ENCODE measurements around the gene RTN4R. TPM values are rescaled to one million over a fixed set of nuclear protein-coding genes. Genes with fewer than 3 reads are reported as not detected.

The RTN4R gene
- total RNA-seq, 1 experiment from 2014 or later: 11.1 TPM

DNA sequence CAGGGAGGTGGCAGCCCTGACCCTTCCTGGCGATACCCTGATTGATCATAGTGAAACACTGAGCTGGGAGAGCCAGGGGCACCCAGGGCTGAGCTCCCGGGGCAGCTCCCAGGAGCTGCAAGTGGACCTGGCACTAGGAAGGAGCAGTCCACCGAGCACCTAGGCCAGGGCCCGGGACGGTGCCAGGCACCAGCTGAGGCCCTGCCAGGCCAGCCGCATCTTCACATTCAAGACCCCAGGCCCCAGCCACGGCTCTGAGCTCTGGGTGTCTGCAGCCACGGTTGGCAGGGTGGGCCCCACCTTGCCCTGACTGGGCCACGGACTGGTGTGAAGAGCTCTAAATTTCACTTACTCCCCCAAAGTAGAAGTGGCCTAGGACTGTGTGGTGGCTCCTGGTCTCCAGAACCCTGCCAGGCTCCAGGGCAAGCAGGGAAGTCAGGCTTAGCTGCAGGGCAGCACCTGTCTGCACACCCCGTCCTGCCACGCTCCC lies 58.3 kb downstream of the RTN4R start:
- TF ChIP-seq, protein P1, sequence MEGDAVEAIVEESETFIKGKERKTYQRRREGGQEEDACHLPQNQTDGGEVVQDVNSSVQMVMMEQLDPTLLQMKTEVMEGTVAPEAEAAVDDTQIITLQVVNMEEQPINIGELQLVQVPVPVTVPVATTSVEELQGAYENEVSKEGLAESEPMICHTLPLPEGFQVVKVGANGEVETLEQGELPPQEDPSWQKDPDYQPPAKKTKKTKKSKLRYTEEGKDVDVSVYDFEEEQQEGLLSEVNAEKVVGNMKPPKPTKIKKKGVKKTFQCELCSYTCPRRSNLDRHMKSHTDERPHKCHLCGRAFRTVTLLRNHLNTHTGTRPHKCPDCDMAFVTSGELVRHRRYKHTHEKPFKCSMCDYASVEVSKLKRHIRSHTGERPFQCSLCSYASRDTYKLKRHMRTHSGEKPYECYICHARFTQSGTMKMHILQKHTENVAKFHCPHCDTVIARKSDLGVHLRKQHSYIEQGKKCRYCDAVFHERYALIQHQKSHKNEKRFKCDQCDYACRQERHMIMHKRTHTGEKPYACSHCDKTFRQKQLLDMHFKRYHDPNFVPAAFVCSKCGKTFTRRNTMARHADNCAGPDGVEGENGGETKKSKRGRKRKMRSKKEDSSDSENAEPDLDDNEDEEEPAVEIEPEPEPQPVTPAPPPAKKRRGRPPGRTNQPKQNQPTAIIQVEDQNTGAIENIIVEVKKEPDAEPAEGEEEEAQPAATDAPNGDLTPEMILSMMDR (IDR thresholded peaks at IDR 0.05; ENCODE audit: insufficient read depth in 1 of 2, low read depth in 1 of 2, low read length in 1 of 2, severe bottlenecking in 1 of 2, unreplicated experiment in 1 of 2): no peak
- no peak overlapping the region for H3K4me3 Mint-ChIP-seq (ENCODE audit: unreplicated experiment)

DNA sequence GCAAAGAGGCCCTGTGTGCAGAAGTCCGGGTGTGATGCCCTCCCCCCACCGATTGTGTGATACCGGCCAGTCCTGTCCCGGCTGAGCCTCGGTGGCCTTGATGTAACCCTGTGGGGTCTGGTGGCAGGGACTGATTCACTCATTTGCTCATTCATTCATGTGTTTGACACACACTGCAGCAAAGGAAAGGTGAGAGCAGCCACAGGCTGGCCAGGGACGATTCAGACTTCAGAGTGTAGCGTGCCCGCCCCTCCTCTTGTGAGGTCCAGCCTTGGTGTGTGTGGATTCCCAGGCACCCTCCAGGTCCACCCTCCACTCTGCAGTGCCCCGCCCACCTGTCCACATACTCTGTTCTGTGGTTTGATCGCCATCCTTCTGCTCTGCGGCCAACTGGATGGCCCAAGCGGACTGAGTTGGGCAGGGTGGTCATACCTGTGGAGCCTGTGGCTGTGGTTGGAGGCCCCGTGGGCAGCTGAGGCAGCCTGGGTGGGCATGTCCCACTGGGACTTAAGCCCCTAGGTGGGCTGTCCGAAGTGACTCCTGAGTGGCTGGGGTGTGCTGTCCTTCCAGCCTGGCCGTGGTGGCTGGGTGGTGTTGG lies 59.3 kb downstream of the RTN4R start:
- CTCF ChIA-PET: no interaction called here
- Histone ChIP-seq H3K27me3 (replicated peaks; ENCODE audit: control insufficient read depth, insufficient read depth, low read length) (no peaks in the 10 kb centered on the region), H3K4me3 (ENCODE audit: low read depth, low read length) (no peak overlapping the region), H3K4me1 (peaks cover 32% of the 10 kb centered on the region), H3K9me3 (no peaks in the 10 kb centered on the region), H3K36me3 (ENCODE audit: control insufficient read depth, insufficient read depth, low read length) (no peaks in the 10 kb centered on the region)
- intact Hi-C loops (cut with micrococcal nuclease; ENCODE audit: unreplicated experiment): no loop called here
- no peaks in the 10 kb centered on the region for H3K36me3 Mint-ChIP-seq (ENCODE audit: insufficient read depth, unreplicated experiment)
- no peaks in the 10 kb centered on the region for H3K4me1 Mint-ChIP-seq (ENCODE audit: low read depth, unreplicated experiment)
- H3K9me3 Mint-ChIP-seq (ENCODE audit: unreplicated experiment): no peaks in the 10 kb centered on the region
- no peak overlapping the region for H3K4me3 Mint-ChIP-seq (ENCODE audit: unreplicated experiment)
- TF ChIP-seq, protein P1 (IDR thresholded peaks at IDR 0.05; ENCODE audit: insufficient read depth in 1 of 2, low read depth in 1 of 2, low read length in 1 of 2, severe bottlenecking in 1 of 2, unreplicated experiment in 1 of 2): no peak
- H3K27ac Mint-ChIP-seq (ENCODE audit: unreplicated experiment): no peak overlapping the region
- BruUV-seq (replicated peaks): no TSS peak
- no peak for DNase-seq
- H3K27me3 Mint-ChIP-seq (ENCODE audit: insufficient read depth, unreplicated experiment): no peaks in the 10 kb centered on the region
- POLR2A ChIA-PET: no interaction called here

More for the DNA sequence above, 58.3 kb downstream of the RTN4R start:
- POLR2A ChIA-PET: no interaction called here
- no peak for DNase-seq
- H3K36me3 Mint-ChIP-seq (ENCODE audit: insufficient read depth, unreplicated experiment): no peaks in the 10 kb centered on the region
- CTCF ChIA-PET: interaction anchor here (0.5 to 0.9 kb wide), 2 partner anchors 11 to 38 kb away, joined by 3 to 5 read pairs; no protein-coding TSS in a partner anchor
- BruUV-seq (replicated peaks): no TSS peak
- no peaks in the 10 kb centered on the region for H3K4me1 Mint-ChIP-seq (ENCODE audit: low read depth, unreplicated experiment)
- H3K27ac Mint-ChIP-seq (ENCODE audit: unreplicated experiment): no peak overlapping the region
- intact Hi-C loops (cut with micrococcal nuclease; ENCODE audit: unreplicated experiment): no loop called here
- H3K36me3 ChIP-seq (ENCODE audit: control insufficient read depth, insufficient read depth, low read length): no peaks in the 10 kb centered on the region
- no peaks in the 10 kb centered on the region for H3K27me3 ChIP-seq (replicated peaks; ENCODE audit: control insufficient read depth, insufficient read depth, low read length)
- H3K27me3 Mint-ChIP-seq (ENCODE audit: insufficient read depth, unreplicated experiment): no peaks in the 10 kb centered on the region
- no peaks in the 10 kb centered on the region for H3K9me3 Mint-ChIP-seq (ENCODE audit: unreplicated experiment)
- H3K4me3 ChIP-seq (ENCODE audit: low read depth, low read length): no peak overlapping the region
- peaks cover 22% of the 10 kb centered on the region for H3K4me1 ChIP-seq
- no peaks in the 10 kb centered on the region for H3K9me3 ChIP-seq

DNA sequence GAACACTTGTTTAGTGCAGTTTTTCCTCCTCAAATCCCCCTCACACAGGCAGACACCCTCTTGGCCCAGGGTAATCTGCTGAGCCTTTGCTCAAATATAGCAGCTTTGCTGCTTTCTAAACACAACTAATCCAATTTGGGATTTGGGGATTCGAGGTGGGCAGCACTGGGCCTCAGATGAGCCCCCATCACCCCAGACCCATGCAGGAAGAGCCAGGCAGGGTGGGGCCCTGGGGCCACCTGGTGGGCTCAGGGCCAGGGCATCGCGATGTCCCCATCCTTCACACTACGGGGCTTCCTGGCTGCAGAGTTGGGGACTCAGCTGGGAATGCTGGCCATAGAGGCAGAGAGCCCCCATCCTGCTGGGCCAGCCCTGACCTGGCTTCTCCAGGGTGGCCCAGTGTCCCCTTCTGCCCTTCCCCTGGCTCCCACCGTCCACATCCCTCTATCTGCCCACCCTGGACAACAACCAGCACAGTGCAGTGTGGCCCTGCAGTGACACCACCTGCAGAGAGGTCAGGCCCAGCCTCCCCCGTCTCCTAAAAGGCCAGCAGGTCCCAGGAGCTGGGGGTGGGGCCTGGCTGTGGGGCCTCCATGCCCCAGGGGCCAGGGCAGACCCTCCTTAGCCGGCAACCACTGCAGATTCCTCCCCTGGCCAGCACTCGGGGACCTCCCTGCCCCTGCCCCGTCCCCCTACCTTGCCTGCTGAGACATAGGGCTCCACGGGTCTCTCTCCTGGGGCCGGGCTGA lies 60.7 kb downstream of the RTN4R start:
- DNase-seq: no peak
- Histone ChIP-seq H3K27me3 (replicated peaks; ENCODE audit: control insufficient read depth, insufficient read depth, low read length) (no peaks in the 10 kb centered on the region), H3K9me3 (no peaks in the 10 kb centered on the region), H3K4me1 (peaks cover 42% of the 10 kb centered on the region), H3K36me3 (ENCODE audit: control insufficient read depth, insufficient read depth, low read length) (no peaks in the 10 kb centered on the region), H3K4me3 (ENCODE audit: low read depth, low read length) (no peak overlapping the region)
- TF ChIP-seq, protein P1 (IDR thresholded peaks at IDR 0.05; ENCODE audit: insufficient read depth in 1 of 2, low read depth in 1 of 2, low read length in 1 of 2, severe bottlenecking in 1 of 2, unreplicated experiment in 1 of 2): no peak
- POLR2A ChIA-PET: no interaction called here
- H3K9me3 Mint-ChIP-seq (ENCODE audit: unreplicated experiment): no peaks in the 10 kb centered on the region
- no TSS peak for BruUV-seq (replicated peaks)
- H3K4me1 Mint-ChIP-seq (ENCODE audit: low read depth, unreplicated experiment): peaks cover 7% of the 10 kb centered on the region
- no peaks in the 10 kb centered on the region for H3K27me3 Mint-ChIP-seq (ENCODE audit: insufficient read depth, unreplicated experiment)
- H3K27ac Mint-ChIP-seq (ENCODE audit: unreplicated experiment): no peak overlapping the region
- CTCF ChIA-PET: interaction anchor here (0.5 kb wide), 1 partner anchor 9 kb away, joined by 3 read pairs; no protein-coding TSS in a partner anchor
- intact Hi-C loops (cut with micrococcal nuclease; ENCODE audit: unreplicated experiment): no loop called here
- H3K36me3 Mint-ChIP-seq (ENCODE audit: insufficient read depth, unreplicated experiment): no peaks in the 10 kb centered on the region
- H3K4me3 Mint-ChIP-seq (ENCODE audit: unreplicated experiment): no peak overlapping the region

Measured in Caco-2 (cell line).